ENCODE measurements around the gene TRIM31. TPM values are rescaled to one million over a fixed set of nuclear protein-coding genes. Genes with fewer than 3 reads are reported as not detected.

Gene TRIM31
- total and polyA plus RNA-seq, 10 of the 15 experiments (the other 5 are each of a cell fraction or from before 2014, with no cell fraction given) = 0.09 to 20.5 (median 0.31) TPM; not detected in 3

DNA sequence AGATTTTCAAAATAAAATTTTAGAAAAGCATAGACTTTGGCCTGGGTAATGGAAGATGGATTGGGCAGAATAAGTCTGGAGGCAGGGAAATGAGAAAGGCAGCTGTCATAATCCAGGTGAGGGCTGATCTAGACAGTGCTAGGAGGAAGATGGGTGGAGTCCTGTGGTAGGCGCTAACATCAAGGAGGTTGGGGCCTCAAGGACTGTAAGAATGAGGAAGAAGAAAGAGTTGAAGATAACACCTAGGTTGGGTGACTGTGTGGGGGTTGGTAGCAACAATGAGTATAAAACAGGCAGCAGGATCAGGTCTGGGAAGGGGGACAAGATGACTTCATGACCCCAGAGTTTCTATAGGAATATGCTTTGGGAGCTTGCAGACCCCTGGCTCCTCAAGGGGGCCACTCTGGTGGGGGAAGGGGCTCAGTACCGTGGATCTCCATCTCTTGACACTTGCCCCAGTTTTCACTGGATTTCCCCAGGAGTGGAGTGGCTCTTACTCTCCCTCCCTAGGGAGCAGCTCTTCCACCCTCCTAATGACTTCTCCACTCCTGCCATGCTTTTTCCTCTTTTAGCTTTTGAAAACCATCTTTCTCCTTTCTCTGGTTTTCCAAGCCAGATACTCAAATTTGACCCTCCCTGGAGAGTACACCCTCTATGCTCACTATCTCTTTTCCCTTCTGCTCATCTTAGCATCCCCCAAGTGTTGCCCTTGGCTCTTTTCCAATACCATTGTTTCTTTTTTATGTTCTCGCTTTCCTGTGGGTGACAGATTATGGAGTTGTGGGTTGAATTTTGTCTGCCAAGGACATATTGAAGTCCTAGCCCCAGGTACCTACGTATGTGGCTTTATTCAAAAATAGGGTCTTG, 14.8 kb downstream of the TRIM31 start:
- Histone ChIP-seq H3K9me3 (replicated peaks; ENCODE audit: control insufficient read depth, insufficient read depth, low read length) (no peaks in the 10 kb centered on the region), H3K79me2 (ENCODE audit: control insufficient read depth, insufficient read depth, low read length) (no peaks in the 10 kb centered on the region), H3K27ac (ENCODE audit: control insufficient read depth, insufficient read depth) (no peak overlapping the region), H3K27me3 (replicated peaks in 1 of 2; ENCODE audit: control insufficient read depth in 2 of 2, insufficient read depth in 2 of 2, low read length in 1 of 2) (peaks cover 12 to 28% of the 10 kb centered on the region in 2 experiments), H3K9ac (ENCODE audit: control insufficient read depth, insufficient read depth, low read length) (no peak overlapping the region), H3K4me1 (ENCODE audit: control insufficient read depth, insufficient read depth, low read length) (peaks cover 13% of the 10 kb centered on the region), H2AFZ (ENCODE audit: control insufficient read depth, low read depth, low read length) (no peak overlapping the region), H3K4me2 (ENCODE audit: control insufficient read depth, insufficient read depth) (no peak overlapping the region), H4K20me1 (ENCODE audit: control insufficient read depth, insufficient read depth) (no peaks in the 10 kb centered on the region), H3K36me3 (ENCODE audit: control insufficient read depth in 2 of 2, insufficient read depth in 2 of 2, low read length in 1 of 2) (no peaks in the 10 kb centered on the region), H3K4me3 (no peak overlapping the region)
- ATAC-seq (peak; percentile 36; the same call in 2 of the 3 replicates), FAIRE-seq (no peak), DNase-seq (ENCODE audit: low read depth, low spot score) (no peak)
- in situ Hi-C loops (cut with MboI) = no loop called here
- RAD21 ChIA-PET (ENCODE audit: unreplicated experiment) = interaction anchor here (2.0 kb wide), 1 partner anchor 33 kb away, joined by 6 read pairs; no protein-coding TSS in a partner anchor
- intact Hi-C loops (cut with micrococcal nuclease; ENCODE audit: unreplicated experiment) = no loop called here
- POLR2A ChIA-PET = interaction anchor here (2.0 kb wide), 1 partner anchor 32 kb away, joined by 8 read pairs; no protein-coding TSS in a partner anchor
- no TSS peak for BruUV-seq (replicated peaks)
- 36% methylated on average over 4 of the region's 4 CpGs for WGBS (ENCODE audit: insufficient coverage, insufficient replicate concordance, low lambda C conversion rate, missing lambda C conversion rate)
- SMC1A ChIA-PET (ENCODE audit: uncharacterized antibody, unreplicated experiment) = interaction anchor here (1.0 kb wide), 1 partner anchor 33 kb away, joined by 4 read pairs; no protein-coding TSS in a partner anchor
- CTCF ChIA-PET = interaction anchor here (1.4 to 2.0 kb wide), 2 partner anchors 31 to 34 kb away, joined by 5 to 7 read pairs; no protein-coding TSS in a partner anchor
- no peak; a peak in 1 of 4 replicates for TF ChIP-seq IKZF2 (IDR thresholded peaks at IDR 0.05)
- no peak for TF ChIP-seq PAX5 (IDR thresholded peaks at IDR 0.05; ENCODE audit: borderline replicate concordance, low read depth, low read length)
- TF ChIP-seq, protein P1, sequence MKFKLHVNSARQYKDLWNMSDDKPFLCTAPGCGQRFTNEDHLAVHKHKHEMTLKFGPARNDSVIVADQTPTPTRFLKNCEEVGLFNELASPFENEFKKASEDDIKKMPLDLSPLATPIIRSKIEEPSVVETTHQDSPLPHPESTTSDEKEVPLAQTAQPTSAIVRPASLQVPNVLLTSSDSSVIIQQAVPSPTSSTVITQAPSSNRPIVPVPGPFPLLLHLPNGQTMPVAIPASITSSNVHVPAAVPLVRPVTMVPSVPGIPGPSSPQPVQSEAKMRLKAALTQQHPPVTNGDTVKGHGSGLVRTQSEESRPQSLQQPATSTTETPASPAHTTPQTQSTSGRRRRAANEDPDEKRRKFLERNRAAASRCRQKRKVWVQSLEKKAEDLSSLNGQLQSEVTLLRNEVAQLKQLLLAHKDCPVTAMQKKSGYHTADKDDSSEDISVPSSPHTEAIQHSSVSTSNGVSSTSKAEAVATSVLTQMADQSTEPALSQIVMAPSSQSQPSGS (IDR thresholded peaks at IDR 0.05; ENCODE audit: low read length) = no peak
- TF ChIP-seq HDGF (IDR thresholded peaks at IDR 0.05) = no peak
- no peak for TF ChIP-seq RAD51 (IDR thresholded peaks at IDR 0.05)
- TF ChIP-seq LARP7 (IDR thresholded peaks at IDR 0.05) = no peak
- no peak for TF ChIP-seq ZNF384 (IDR thresholded peaks at IDR 0.05; ENCODE audit: borderline replicate concordance, low read depth, low read length)
- TF ChIP-seq NRF1 (conservative IDR thresholded peaks at IDR 0.05; ENCODE audit: low read depth, low read length) = no peak
- TF ChIP-seq JUND (IDR thresholded peaks at IDR 0.05; ENCODE audit: low read depth, low read length) = no peak
- TF ChIP-seq ZNF622 (IDR thresholded peaks at IDR 0.05) = no peak
- TF ChIP-seq ETV6 (conservative IDR thresholded peaks at IDR 0.05 in 1 of 2, IDR thresholded peaks at IDR 0.05 in 1 of 2; ENCODE audit: borderline replicate concordance in 1 of 2, low read depth in 1 of 2) = no peak
- TF ChIP-seq RFX5 (IDR thresholded peaks at IDR 0.05; ENCODE audit: low read depth, low read length) = no peak
- no peak for TF ChIP-seq NFIC (IDR thresholded peaks at IDR 0.05; ENCODE audit: low read depth, low read length)
- TF ChIP-seq, protein P2, sequence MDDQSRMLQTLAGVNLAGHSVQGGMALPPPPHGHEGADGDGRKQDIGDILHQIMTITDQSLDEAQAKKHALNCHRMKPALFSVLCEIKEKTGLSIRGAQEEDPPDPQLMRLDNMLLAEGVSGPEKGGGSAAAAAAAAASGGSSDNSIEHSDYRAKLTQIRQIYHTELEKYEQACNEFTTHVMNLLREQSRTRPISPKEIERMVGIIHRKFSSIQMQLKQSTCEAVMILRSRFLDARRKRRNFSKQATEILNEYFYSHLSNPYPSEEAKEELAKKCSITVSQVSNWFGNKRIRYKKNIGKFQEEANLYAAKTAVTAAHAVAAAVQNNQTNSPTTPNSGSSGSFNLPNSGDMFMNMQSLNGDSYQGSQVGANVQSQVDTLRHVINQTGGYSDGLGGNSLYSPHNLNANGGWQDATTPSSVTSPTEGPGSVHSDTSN (IDR thresholded peaks at IDR 0.05; ENCODE audit: insufficient replicate concordance, low read depth, low read length) = no peak
- no peak for TF ChIP-seq EED (IDR thresholded peaks at IDR 0.05; ENCODE audit: low read depth)
- TF ChIP-seq STAT1 (conservative IDR thresholded peaks at IDR 0.05) = no peak
- no peak for TF ChIP-seq ZNF24 (IDR thresholded peaks at IDR 0.05)
- no peak for TF ChIP-seq SIX5 (IDR thresholded peaks at IDR 0.05; ENCODE audit: low read depth, low read length, severe bottlenecking)
- TF ChIP-seq KAT2A (conservative IDR thresholded peaks at IDR 0.05; ENCODE audit: control insufficient read depth, low read depth, low read length) = no peak

Data from GM12878 (cell line).